ENCODE data around the gene ACAA2. TPM values are rescaled to one million over a fixed set of nuclear protein-coding genes. Genes with fewer than 3 reads are reported as not detected.

The ACAA2 gene
- total RNA-seq, 1 experiment from 2014 or later: 18.2 TPM

GRCh38 chr18:49734836-49735235, 78.5 kb downstream of the ACAA2 start:
- Histone ChIP-seq H3K9me2 (ENCODE audit: insufficient read depth) (no peaks in the 10 kb centered on the region), H3K4me3 (replicated peaks in 1 of 2; ENCODE audit: low read depth in 1 of 2, low read length in 2 of 2) (no peak overlapping the region), H3K79me2 (ENCODE audit: insufficient read depth, low read length) (no peaks in the 10 kb centered on the region), H3K4me1 (ENCODE audit: control insufficient read depth in 1 of 2, insufficient read depth in 2 of 2, low read length in 2 of 2) (no peaks in the 10 kb centered on the region; a peak in 1 of 4 replicates), H3K27ac (ENCODE audit: low read depth, low read length) (no peak overlapping the region), H3K9me3 (ENCODE audit: control insufficient read depth in 1 of 2, insufficient read depth in 1 of 2, low read depth in 1 of 2, low read length in 2 of 2) (no peaks in the 10 kb centered on the region), H2AFZ (ENCODE audit: low read depth, low read length, poor library complexity, severe bottlenecking) (no peak overlapping the region), H3K27me3 (ENCODE audit: insufficient read depth, low read length) (no peaks in the 10 kb centered on the region), H3K9ac (ENCODE audit: low read length) (no peak overlapping the region), H3K36me3 (ENCODE audit: control insufficient read depth in 1 of 2, insufficient read depth in 2 of 2, low read length in 2 of 2) (no peaks in the 10 kb centered on the region), H3K4me2 (ENCODE audit: low read length) (no peak overlapping the region), H4K20me1 (ENCODE audit: insufficient read depth) (no peaks in the 10 kb centered on the region)
- ChIA-PET POLR2A (no interaction called here), RAD21 (ENCODE audit: low non-redundant PET in 1 of 2, low total read pairs in 2 of 2, uncharacterized antibody in 2 of 2, unreplicated experiment in 2 of 2) (no interaction called here), CTCF (no interaction called here)
- no TSS peak for BruUV-seq (replicated peaks)
- ATAC-seq (no peak), DNase-seq (ENCODE audit: low read depth, low spot score) (no peak)
- intact Hi-C loops (cut with micrococcal nuclease): no loop called here
- TF ChIP-seq YY1 (IDR thresholded peaks at IDR 0.05; ENCODE audit: extremely low read depth, insufficient replicate concordance, low read depth, low read length) (no peak), ELF1 (IDR thresholded peaks at IDR 0.05; ENCODE audit: borderline replicate concordance, low read depth) (no peak), POLR2A (IDR thresholded peaks at IDR 0.05; ENCODE audit: borderline replicate concordance, extremely low read depth, insufficient read depth, insufficient read length) (no peak), MAX (IDR thresholded peaks at IDR 0.05) (no peak), EGR1 (IDR thresholded peaks at IDR 0.05; ENCODE audit: low read depth) (no peak), ATF3 (IDR thresholded peaks at IDR 0.05) (no peak), CBX3 (IDR thresholded peaks at IDR 0.05; ENCODE audit: low read depth) (no peak), ZNF274 (IDR thresholded peaks at IDR 0.05; ENCODE audit: low read depth, low read length) (no peak), REST (IDR thresholded peaks at IDR 0.05; ENCODE audit: low read depth) (no peak), FOSL1 (IDR thresholded peaks at IDR 0.05; ENCODE audit: low read depth) (no peak), EZH2 (IDR thresholded peaks at IDR 0.05) (no peak), SIN3A (IDR thresholded peaks at IDR 0.05; ENCODE audit: low read depth) (no peak), SRF (IDR thresholded peaks at IDR 0.05; ENCODE audit: low read depth) (no peak), ZFX (IDR thresholded peaks at IDR 0.05) (no peak), TCF7L2 (IDR thresholded peaks at IDR 0.05; ENCODE audit: borderline replicate concordance, extremely low read depth, insufficient read depth, insufficient read length) (no peak), SP1 (IDR thresholded peaks at IDR 0.05; ENCODE audit: low read depth) (no peak), ZBTB33 (IDR thresholded peaks at IDR 0.05; ENCODE audit: extremely low read depth, insufficient replicate concordance, low read length) (no peak), CEBPB (IDR thresholded peaks at IDR 0.05; ENCODE audit: low read depth) (no peak), RAD21 (IDR thresholded peaks at IDR 0.05; ENCODE audit: low read depth) (no peak)
